ENCODE results near the gene MTHFD1. TPM values are rescaled to one million over a fixed set of nuclear protein-coding genes. Genes with fewer than 3 reads are reported as not detected.

The MTHFD1 gene
- total RNA-seq (10 to 100 TPM; 31.6 to 53.9 (median 40.3) TPM), polyA plus RNA-seq (10 to 100 TPM; 16.4 to 21.8 TPM)

GRCh38 chr14:64387782-64388532 is at the start of gene MTHFD1:
TSS of gene MTHFD1 (plus strand) at chr14:64388353. CDS start at chr14:64388428, 75 bp downstream.
- Histone ChIP-seq H3K27me3 (no peaks in the 10 kb centered on the region), H3K4me3 (peak within 1 kb of the TSS; percentile 56 to 80 (median 64)), H3K27ac (peak within 1 kb of the TSS; percentile 80 to 90 (median 82)), H3K4me1 (peaks cover 0 to 9% (median 6%) of the 10 kb centered on the region in 3 donors), H3K9me3 (no peaks in the 10 kb centered on the region), H3K36me3 (no peaks in the 10 kb centered on the region)
- FAIRE-seq (peak; percentile 86), ATAC-seq (peak; percentile 93 to 94 (median 94)), DNase-seq (peak; percentile 99 to 100 (median 99))
- 1% methylated on average over 58 of the region's 58 CpGs for WGBS, 2 donors
- no peak for TF ChIP-seq CTCF (IDR thresholded peaks at IDR 0.05)
- intact Hi-C loops (cut with DNase I) = no loop called here

- Histone ChIP-seq H3K27ac (peak overlapping the region; percentile 85 to 94 (median 91)), H3K36me3 (no peaks in the 10 kb centered on the region)
Observed at GRCh38 chr14:64338616-64339316, 49.4 kb upstream of the MTHFD1 start.

GRCh38 chr14:64340560-64341196 is 47.5 kb upstream of the MTHFD1 start:
- DNase-seq = no peak
- Histone ChIP-seq H3K4me3 (no peak overlapping the region), H3K27me3 (no peaks in the 10 kb centered on the region), H3K4me1 (peaks cover 4 to 10% (median 7%) of the 10 kb centered on the region in 3 donors), H3K9me3 (no peaks in the 10 kb centered on the region), H3K27ac (no peak overlapping the region), H3K36me3 (no peaks in the 10 kb centered on the region)
- no peak for FAIRE-seq
- WGBS, 2 donors = 90 to 93% methylated on average over 8 of the region's 8 CpGs
- ATAC-seq = no peak
- intact Hi-C loops (cut with DNase I) = no loop called here
- no peak for TF ChIP-seq CTCF (IDR thresholded peaks at IDR 0.05)

More at GRCh38 chr14:64338616-64339316, 49.4 kb upstream of the MTHFD1 start:
- TF ChIP-seq CTCF (IDR thresholded peaks at IDR 0.05) = no peak
- no peaks in the 10 kb centered on the region for H3K27me3 ChIP-seq
- intact Hi-C loops (cut with DNase I) = no loop called here
- peak; percentile 91 to 98 (median 97) for DNase-seq
- peak; percentile 89 to 95 (median 92) for ATAC-seq
- peaks cover 4 to 10% (median 7%) of the 10 kb centered on the region in 3 donors for H3K4me1 ChIP-seq
- H3K9me3 ChIP-seq = no peaks in the 10 kb centered on the region
- 0 to 1% methylated on average over 30 to 42 of the region's 49 CpGs for WGBS, 2 donors
- peak; percentile 49 for FAIRE-seq
- H3K4me3 ChIP-seq = peak overlapping the region; percentile 51 to 67 (median 60)

- FAIRE-seq = no peak
Observed at GRCh38 chr14:64347748-64348147, 40.4 kb upstream of the MTHFD1 start.

More at GRCh38 chr14:64347748-64348147, 40.4 kb upstream of the MTHFD1 start:
- DNase-seq (no peak), ATAC-seq (no peak)
- Histone ChIP-seq H3K27me3 (no peaks in the 10 kb centered on the region), H3K9me3 (no peaks in the 10 kb centered on the region), H3K4me3 (no peak overlapping the region), H3K36me3 (no peaks in the 10 kb centered on the region), H3K27ac (no peak overlapping the region), H3K4me1 (no peaks in the 10 kb centered on the region)
- no peak for TF ChIP-seq CTCF (IDR thresholded peaks at IDR 0.05)
- intact Hi-C loops (cut with DNase I) = no loop called here
- 84 to 90% methylated on average over 3 of the region's 3 CpGs for WGBS, 2 donors
